Cardiac fibroblast (primary cell): ENCODE data around the gene SFXN5.

Experiments used
- DNase-seq, 2 donors: peaks; one replicate each; pipeline versions ENCODE4 v3.0.0 to v3.0.0-alpha.2; 2010; ENCODE audit warnings: low read depth in 2 of 2
- H3K4me3 ChIP-seq, 2 donors: replicated peaks in 1 of 2; 1 replicate in 1 of 2; 2 replicates in 1 of 2; pipeline ENCODE4 v1.5.1; 2011; ENCODE audit warnings: low read depth in 2 of 2, low read length in 2 of 2, mild to moderate bottlenecking in 2 of 2, moderate library complexity in 1 of 2
- TF ChIP-seq, protein P1 (sequence below): IDR thresholded peaks from one replicate; pipeline ENCODE4 v1.5.1; 2011; ENCODE audit warnings: low read depth, mild to moderate bottlenecking, low read length, inconsistent platforms

Gene SFXN5

DNA sequence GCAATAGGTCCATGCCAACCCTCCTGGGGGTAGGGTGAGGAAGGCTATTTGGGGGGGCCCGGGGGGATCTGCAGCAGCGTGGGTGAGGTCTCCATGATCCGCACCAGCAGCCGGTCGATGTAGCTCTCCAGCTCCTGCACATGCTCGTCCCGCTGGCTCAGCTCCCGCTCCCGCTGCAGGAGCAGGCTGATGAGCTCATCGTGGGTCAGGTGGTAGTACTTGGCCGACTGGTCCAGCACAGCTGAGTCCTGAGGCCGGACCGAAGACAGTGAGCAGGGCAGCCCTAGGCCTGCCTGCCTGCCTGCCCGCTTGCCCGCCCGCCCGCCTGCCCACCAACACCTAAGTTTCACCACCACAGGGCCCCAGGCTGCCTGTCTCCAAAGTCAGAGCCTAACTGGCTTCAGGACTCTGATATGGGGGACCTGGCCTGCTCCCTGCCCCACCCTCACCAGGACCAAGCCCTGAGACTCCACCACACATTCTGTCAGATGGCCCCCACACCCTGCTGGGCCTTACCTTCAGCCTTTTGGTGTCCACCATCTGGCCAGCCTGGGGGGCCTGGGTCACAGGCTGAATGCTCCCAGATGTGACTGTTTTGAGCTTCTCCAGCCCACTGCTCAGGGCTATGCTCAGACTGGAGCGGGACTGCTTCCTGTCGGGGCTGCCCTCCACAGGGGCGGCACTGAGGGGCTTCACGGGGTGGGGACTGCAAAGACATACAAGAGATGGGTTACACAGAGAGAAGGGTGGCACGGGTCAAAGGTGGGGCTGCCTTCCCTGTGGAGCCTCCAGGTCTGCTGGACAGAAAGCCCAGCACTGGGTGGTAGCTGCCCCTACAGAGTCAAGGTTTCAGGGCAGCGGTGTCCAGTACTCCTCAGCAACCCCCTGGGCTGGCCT is 4.2 kb upstream of the SFXN5 start:
- TF ChIP-seq, protein P1, sequence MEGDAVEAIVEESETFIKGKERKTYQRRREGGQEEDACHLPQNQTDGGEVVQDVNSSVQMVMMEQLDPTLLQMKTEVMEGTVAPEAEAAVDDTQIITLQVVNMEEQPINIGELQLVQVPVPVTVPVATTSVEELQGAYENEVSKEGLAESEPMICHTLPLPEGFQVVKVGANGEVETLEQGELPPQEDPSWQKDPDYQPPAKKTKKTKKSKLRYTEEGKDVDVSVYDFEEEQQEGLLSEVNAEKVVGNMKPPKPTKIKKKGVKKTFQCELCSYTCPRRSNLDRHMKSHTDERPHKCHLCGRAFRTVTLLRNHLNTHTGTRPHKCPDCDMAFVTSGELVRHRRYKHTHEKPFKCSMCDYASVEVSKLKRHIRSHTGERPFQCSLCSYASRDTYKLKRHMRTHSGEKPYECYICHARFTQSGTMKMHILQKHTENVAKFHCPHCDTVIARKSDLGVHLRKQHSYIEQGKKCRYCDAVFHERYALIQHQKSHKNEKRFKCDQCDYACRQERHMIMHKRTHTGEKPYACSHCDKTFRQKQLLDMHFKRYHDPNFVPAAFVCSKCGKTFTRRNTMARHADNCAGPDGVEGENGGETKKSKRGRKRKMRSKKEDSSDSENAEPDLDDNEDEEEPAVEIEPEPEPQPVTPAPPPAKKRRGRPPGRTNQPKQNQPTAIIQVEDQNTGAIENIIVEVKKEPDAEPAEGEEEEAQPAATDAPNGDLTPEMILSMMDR: no peak
- DNase-seq: peak; percentile 18 to 47
- no peak overlapping the region for H3K4me3 ChIP-seq

DNA sequence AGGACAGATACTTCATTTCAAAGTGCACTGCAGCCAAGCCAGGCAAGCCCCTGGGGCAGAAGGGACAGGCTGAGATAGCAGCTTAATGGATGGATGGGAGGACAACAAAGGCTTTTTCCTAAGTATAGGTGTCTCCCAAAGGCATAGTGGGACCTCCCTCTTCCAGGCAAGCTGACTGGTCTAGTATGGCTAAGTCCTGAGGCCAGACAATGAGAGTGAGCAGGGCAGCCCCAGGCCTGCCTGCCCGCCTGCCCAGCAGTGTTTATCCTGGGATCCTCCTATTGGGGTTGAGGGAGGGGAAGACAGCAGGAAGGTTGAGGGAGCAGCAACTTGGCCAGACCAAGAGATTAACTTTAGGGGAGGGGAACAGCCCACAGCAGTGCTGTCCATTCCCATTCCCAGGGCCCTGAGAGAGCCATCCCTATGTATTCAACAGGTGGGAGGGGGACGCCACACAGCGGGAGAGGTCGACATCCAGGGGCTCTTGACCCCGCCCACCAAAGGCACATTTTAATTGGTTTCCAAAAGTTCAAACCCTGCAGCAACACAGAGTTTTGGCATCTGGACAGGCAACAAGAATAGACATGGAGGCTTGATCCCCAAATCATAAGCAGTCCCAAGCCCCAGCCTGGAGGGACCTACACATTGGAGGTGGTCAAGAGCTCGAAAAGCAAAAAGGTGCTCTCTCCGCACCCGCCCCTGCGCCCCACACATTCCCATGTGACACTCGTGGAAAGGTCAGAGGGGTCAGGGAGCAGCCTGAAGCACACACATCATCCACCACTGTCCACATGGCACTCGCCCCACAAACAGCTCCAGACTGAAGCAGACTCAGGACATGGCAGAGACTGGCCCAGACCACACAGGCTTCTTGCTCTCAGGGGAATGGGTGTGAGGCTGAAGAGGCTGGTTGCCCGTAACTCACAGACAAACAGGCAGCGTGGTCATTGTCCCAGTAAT is 2.9 kb upstream of the SFXN5 start:
- TF ChIP-seq, protein P1: no peak
- H3K4me3 ChIP-seq: no peak overlapping the region
- no peak for DNase-seq

DNA sequence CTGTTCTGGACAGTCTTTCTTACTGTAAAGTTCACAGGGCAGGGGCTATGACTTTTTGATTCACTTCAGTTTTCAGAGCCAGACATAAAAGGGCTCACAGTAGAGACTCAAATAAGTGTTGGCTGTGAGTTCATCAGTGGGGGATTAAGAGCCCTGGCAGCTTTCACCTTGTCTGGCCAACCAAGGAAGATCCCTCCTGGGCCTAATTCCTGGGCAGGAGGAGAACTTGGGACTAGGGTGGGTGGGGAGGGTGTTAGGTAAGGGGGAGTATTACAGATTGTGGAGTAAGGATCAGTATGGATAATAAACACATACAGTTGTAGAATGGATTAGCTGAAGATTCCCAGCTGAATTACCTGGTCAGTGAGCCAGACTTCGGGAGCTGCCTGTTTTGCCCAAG is 904 bp upstream of the SFXN5 start:
- no peak for DNase-seq
- TF ChIP-seq, protein P1: no peak
- peak overlapping the region in 1 of 2 donors; percentile 84 for H3K4me3 ChIP-seq

DNA sequence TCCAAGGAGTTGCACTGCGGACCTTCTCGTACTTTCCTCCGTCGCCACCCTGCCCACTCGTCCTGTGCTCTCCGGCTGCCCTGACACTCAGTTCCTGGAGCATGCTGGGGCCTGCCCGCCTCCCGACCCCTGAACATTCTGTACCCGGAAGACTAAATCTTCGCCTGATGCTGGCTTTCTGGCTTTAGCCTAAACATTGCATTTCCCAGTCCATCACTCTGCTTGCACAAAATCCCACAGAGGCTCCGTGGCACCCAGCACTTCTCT is 550 bp upstream of the SFXN5 start:
- H3K4me3 ChIP-seq: peak overlapping the region; percentile 84 to 85
- DNase-seq: no peak
- TF ChIP-seq, protein P1: no peak

DNA sequence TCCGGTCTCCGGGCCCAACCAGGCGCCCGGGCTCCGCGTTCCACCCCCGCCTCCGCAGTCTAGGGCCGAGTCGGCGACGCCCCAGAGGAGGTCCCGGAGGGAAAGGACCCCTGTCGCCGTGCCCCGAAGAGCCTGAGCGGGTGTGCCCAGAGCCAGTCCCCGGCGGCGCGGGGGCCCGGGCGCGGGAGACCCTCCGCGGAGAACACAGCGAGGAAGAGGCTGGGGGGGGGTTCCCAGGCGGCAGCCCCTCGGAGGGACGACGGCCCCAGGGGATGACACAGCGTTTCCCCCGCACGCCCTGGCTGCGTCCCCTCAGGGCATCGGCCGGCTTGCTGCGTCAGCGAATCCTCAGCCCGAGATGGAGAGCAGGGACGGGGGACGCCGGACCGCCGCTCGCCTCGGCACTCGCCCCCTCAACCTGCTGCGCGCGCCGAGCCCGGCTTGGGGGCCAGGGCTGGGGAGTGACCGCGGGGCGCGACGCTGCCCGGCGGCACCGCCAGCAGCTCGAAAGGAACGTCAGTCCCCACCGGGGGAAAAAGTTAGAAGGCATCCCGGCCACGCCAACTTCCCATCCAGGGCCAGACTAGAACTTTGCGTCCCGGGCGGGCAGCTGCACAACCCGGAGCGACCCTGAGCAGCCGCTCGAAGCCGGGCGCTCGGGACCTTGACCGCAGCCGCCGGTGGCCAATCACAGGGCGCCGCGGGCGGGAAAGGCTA is 711 bp downstream of the SFXN5 start:
- TF ChIP-seq, protein P1: no peak
- H3K4me3 ChIP-seq: peak overlapping the region; percentile 84 to 85
- DNase-seq: peak in 1 of 2 donors; percentile 29

DNA sequence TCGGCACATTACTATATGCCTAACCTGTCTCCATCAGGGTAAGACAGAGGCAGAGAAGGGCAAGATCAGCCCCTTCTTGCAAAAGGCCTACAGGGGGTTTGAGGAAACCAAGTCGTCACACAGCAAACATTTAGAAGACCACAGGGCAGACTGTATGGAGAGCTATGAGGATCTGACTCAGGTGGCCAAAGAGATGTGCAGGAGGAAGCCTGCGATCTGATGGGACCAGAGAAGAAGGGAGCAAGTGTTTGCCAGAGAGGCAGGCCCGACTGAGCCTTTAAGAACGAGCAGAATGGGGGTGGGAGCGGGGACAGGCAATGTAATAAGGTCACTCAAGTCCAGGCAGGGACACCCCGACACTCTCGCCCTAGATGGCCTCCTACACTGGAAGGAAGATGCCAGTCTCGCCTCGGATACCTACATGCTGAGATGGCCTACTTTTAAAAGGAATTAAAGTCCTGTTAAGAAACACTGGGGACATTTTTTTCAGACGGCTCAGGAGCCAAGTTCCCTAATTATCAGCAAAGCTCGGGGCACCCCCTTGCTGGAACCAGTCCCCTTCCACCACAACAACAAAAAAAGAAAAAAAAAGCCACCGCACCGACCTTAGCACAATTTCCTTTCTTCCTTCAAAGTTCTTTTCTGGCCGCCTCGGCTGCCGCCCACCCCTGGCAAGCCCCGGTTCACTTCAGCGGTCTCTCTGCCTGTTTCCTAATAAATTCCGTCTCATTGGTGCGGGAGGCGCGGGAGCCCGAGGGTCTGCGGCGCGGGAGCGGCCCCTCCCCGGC is 1.5 kb downstream of the SFXN5 start:
- peak in 1 of 2 donors; percentile 23 for DNase-seq
- peak overlapping the region; percentile 84 to 85 for H3K4me3 ChIP-seq
- TF ChIP-seq, protein P1: no peak
